IMR-90 (cell line): ENCODE results near the gene ABCA2. TPM values are rescaled to one million over a fixed set of nuclear protein-coding genes. Genes with fewer than 3 reads are reported as not detected.

ENCODE experiments used
- ATAC-seq: fragments of 200-7000 bp; cut with Tn5 transposase; 2 replicates; pipeline ENCODE4 v1.9.1; 2020; ENCODE audit warnings: low read depth, mild to moderate bottlenecking, moderate library complexity
- BruUV-seq: library from RNA; stranded (reverse); fragments of 400-500 nt; replicated peaks from 2 replicates; lab custom pipeline; 2021; lab: Mats Ljungman, UMichigan
- CTCF ChIA-PET: fragments of 300-600 bp; formaldehyde crosslinking; extraction: SDS; loops from one replicate; lab custom pipeline; 2021; ENCODE audit warnings: antibody characterized with exemption; lab: Yijun Ruan, JAX
- POLR2A ChIA-PET: fragments of 300-600 bp; sonication (Branson Sonifier 250); formaldehyde crosslinking; loops from one replicate; lab custom pipeline; 2022; ENCODE audit warnings: antibody characterized with exemption; ENCODE audit not compliant: unreplicated experiment; lab: Charles Lee
- DNase-seq: peaks from one replicate; pipeline ENCODE4 v3.0.0; 2013
- H2AFZ ChIP-seq: replicated peaks from 2 replicates; pipeline ENCODE3; 2013; ENCODE audit warnings: low read length, mild to moderate bottlenecking; ENCODE audit not compliant: poor library complexity
- H2AK5ac ChIP-seq: 2 replicates; pipeline ENCODE4 v1.6.1; 2013; ENCODE audit warnings: low read depth, low read length, inconsistent platforms
- H2AK9ac ChIP-seq: replicated peaks from 2 replicates; pipeline ENCODE3; 2013; ENCODE audit warnings: mild to moderate bottlenecking, low read depth, low read length, moderate library complexity; ENCODE audit not compliant: poor library complexity
- H2BK120ac ChIP-seq: 2 replicates; pipeline ENCODE4 v1.6.1; 2013; ENCODE audit warnings: low read depth, low read length, inconsistent platforms
- H2BK15ac ChIP-seq: 3 replicates; pipeline ENCODE4 v1.6.1; 2013; ENCODE audit warnings: low read depth, low read length, inconsistent platforms
- H2BK20ac ChIP-seq: 2 replicates; pipeline ENCODE4 v1.6.1; 2013; ENCODE audit warnings: low read depth, mild to moderate bottlenecking, inconsistent platforms, low read length, moderate library complexity
- H2BK5ac ChIP-seq: 2 replicates; pipeline ENCODE4 v1.6.1; 2013; ENCODE audit warnings: mild to moderate bottlenecking, low read depth, low read length, inconsistent platforms; ENCODE audit not compliant: poor library complexity, severe bottlenecking
- H3K14ac ChIP-seq: replicated peaks from 2 replicates; pipeline ENCODE4 v1.6.1; 2013; ENCODE audit warnings: low read depth, low read length, inconsistent platforms
- H3K18ac ChIP-seq: 2 replicates; pipeline ENCODE4 v1.6.1; 2013; ENCODE audit warnings: low read depth, low read length, control low read depth
- H3K23ac ChIP-seq: 2 replicates; pipeline ENCODE4 v1.6.1; 2013; ENCODE audit warnings: low read depth, low read length, inconsistent platforms
- H3K27ac ChIP-seq: 2 replicates; pipeline ENCODE4 v1.5.1; 2013; ENCODE audit warnings: mild to moderate bottlenecking, control low read depth, low read length; ENCODE audit not compliant: insufficient read depth
- H3K27me3 ChIP-seq: 2 replicates; pipeline ENCODE4 v1.6.1; 2013; ENCODE audit warnings: low read length; ENCODE audit not compliant: control insufficient read depth, insufficient read depth
- H3K36me3 ChIP-seq: 2 replicates; pipeline ENCODE4 v1.6.1; 2013; ENCODE audit warnings: low read length, mixed read lengths; ENCODE audit not compliant: control insufficient read depth, insufficient read depth
- H3K4ac ChIP-seq: 2 replicates; pipeline ENCODE4 v1.6.1; 2013; ENCODE audit warnings: low read depth, low read length, inconsistent platforms
- H3K4me1 ChIP-seq: 2 replicates; pipeline ENCODE4 v1.6.1; 2013; ENCODE audit warnings: low read length, mixed read lengths; ENCODE audit not compliant: control insufficient read depth, insufficient read depth
- H3K4me2 ChIP-seq: 2 replicates; pipeline ENCODE4 v1.6.1; 2013; ENCODE audit warnings: low read depth, mild to moderate bottlenecking, control low read depth, low read length, moderate library complexity
- H3K4me3 ChIP-seq: 2 replicates; pipeline ENCODE4 v1.5.1; 2013; ENCODE audit warnings: low read depth, mild to moderate bottlenecking, control low read depth, low read length, moderate library complexity; ENCODE audit not compliant: insufficient read depth
- H3K56ac ChIP-seq: 2 replicates; pipeline ENCODE4 v1.6.1; 2013; ENCODE audit warnings: low read length, inconsistent platforms; ENCODE audit not compliant: insufficient read depth; ENCODE audit errors: extremely low read depth
- H3K79me1 ChIP-seq, 2 experiments: 2 replicates each; pipeline ENCODE4 v1.6.1; 2013; ENCODE audit warnings: low read length in 2 of 2, inconsistent platforms in 1 of 2, low read depth in 1 of 2
- H3K9ac ChIP-seq: 2 replicates; pipeline ENCODE4 v1.6.1; 2013; ENCODE audit warnings: low read depth, low read length, control low read depth
- H3K9me1 ChIP-seq: 2 replicates; pipeline ENCODE4 v1.6.1; 2013; ENCODE audit warnings: low read length, inconsistent platforms; ENCODE audit not compliant: insufficient read depth
- H3K9me3 ChIP-seq: 2 replicates; pipeline ENCODE4 v1.6.1; 2013; ENCODE audit warnings: low read length; ENCODE audit not compliant: control insufficient read depth, insufficient read depth
- H4K20me1 ChIP-seq: 2 replicates; pipeline ENCODE4 v1.6.1; 2013; ENCODE audit warnings: low read length, inconsistent platforms; ENCODE audit not compliant: insufficient read depth
- H4K5ac ChIP-seq: 2 replicates; pipeline ENCODE4 v1.6.1; 2013; ENCODE audit warnings: mild to moderate bottlenecking, low read depth, low read length, control low read depth
- H4K8ac ChIP-seq, 2 experiments: 2 replicates each; pipeline ENCODE4 v1.6.1; 2013; ENCODE audit warnings: low read depth in 2 of 2, low read length in 2 of 2, control low read depth in 1 of 2, inconsistent platforms in 1 of 2
- H4K91ac ChIP-seq: 2 replicates; pipeline ENCODE4 v1.6.1; 2013; ENCODE audit warnings: low read depth, low read length, inconsistent platforms; ENCODE audit not compliant: insufficient read depth
- CEBPB ChIP-seq: IDR thresholded peaks from 2 replicates; pipeline ENCODE4 v1.6.1; 2012; ENCODE audit warnings: low read depth, low read length, improper control_type of control experiment
- CTCF ChIP-seq: conservative IDR thresholded peaks from 2 replicates; pipeline ENCODE4 v1.5.1; 2012; ENCODE audit warnings: mild to moderate bottlenecking, low read depth, low read length, improper control_type of control experiment
- ELK1 ChIP-seq: fragments of 150-350 bp; IDR thresholded peaks from 2 replicates; pipeline ENCODE4 v1.6.1; 2016; ENCODE audit warnings: low read depth, mild to moderate bottlenecking, low read length, moderate library complexity, borderline replicate concordance
- MAFK ChIP-seq: IDR thresholded peaks from 2 replicates; pipeline ENCODE4 v1.6.1; 2012; ENCODE audit warnings: low read depth, low read length, improper control_type of control experiment
- MXI1 ChIP-seq: IDR thresholded peaks from 2 replicates; pipeline ENCODE4 v1.6.1; 2012; ENCODE audit warnings: low read depth, mild to moderate bottlenecking, low read length, moderate library complexity, borderline replicate concordance
- POLR2A ChIP-seq: IDR thresholded peaks from 2 replicates; pipeline ENCODE4 v1.6.1; 2012; ENCODE audit warnings: mild to moderate bottlenecking, low read depth, low read length
- RFX5 ChIP-seq: IDR thresholded peaks from 2 replicates; pipeline ENCODE4 v1.8.0; 2012; ENCODE audit warnings: low read depth, mild to moderate bottlenecking, low read length, moderate library complexity
- USF2 ChIP-seq: fragments of 150-350 bp; IDR thresholded peaks from 2 replicates; pipeline ENCODE4 v1.6.1; 2017; ENCODE audit warnings: mild to moderate bottlenecking, antibody characterized with exemption, low read length, low read depth
- WGBS, 2 experiments: methylation state at CpG; one replicate each; pipeline versions ENCODE4 v1.1.5 to v1.1.7; 2013; ENCODE audit warnings: missing lambda C conversion rate in 2 of 2; ENCODE audit not compliant: insufficient read length in 1 of 2; ENCODE audit errors: extremely low coverage in 2 of 2; 5-methylcytosine and 5-hydroxymethylcytosine counted together
- dilution Hi-C: fragments of 300-500 bp; cut with HindIII; formaldehyde crosslinking; loops from one replicate; pipeline ENCODE4 v1.14.3; 2018; ENCODE audit warnings: low sequenced_read_pairs; ENCODE audit not compliant: unreplicated experiment
- in situ Hi-C: fragments of 300-500 bp; cut with MboI; formaldehyde crosslinking; loops from 3 replicates; pipeline ENCODE4 v1.14.3; 2019; ENCODE audit warnings: low sequenced_read_pairs, inconsistent platforms, mixed read lengths
- intact Hi-C: fragments of 100-400 bp; cut with micrococcal nuclease; formaldehyde crosslinking; loops from 2 replicates; pipeline ENCODE4 v1.10.0; 2022
- polyA plus RNA-seq, 3 experiments: library from polyadenylated mRNA; depleted of rRNA; stranded (reverse); fragments of >200 nt; gene quantifications; 2 replicates each; pipeline ENCODE4 v1.2.3, GENCODE V29; 2012; ENCODE audit warnings: low replicate concordance in 1 of 3
- total RNA-seq: library from RNA; depleted of rRNA; stranded (reverse); fragments of >200 nt; gene quantifications from 2 replicates; pipeline ENCODE4 v1.2.3, GENCODE V29; 2012

The ABCA2 gene
- total and polyA plus RNA-seq, 2 of the 4 experiments (the other 2 are of a cell fraction): 3.8 to 46.0 TPM

GRCh38 chr9:137017791-137018497 is 10.1 kb downstream of the ABCA2 start:
- no peak for TF ChIP-seq USF2
- no peak for TF ChIP-seq MXI1
- TF ChIP-seq POLR2A: no peak
- TF ChIP-seq CEBPB: no peak
- no peak for TF ChIP-seq MAFK
- TF ChIP-seq RFX5: no peak
- no peak for TF ChIP-seq CTCF
- no peak for TF ChIP-seq ELK1
- Histone ChIP-seq H3K9me3 (no peaks in the 10 kb centered on the region), H3K56ac (no peak overlapping the region), H3K18ac (no peak overlapping the region), H2BK20ac (no peak overlapping the region), H3K27me3 (no peaks in the 10 kb centered on the region), H3K79me1 (no peaks in the 10 kb centered on the region), H3K4me3 (no peak overlapping the region), H4K20me1 (no peaks in the 10 kb centered on the region; the same call in 1 of the 2 replicates), H3K9me1 (no peaks in the 10 kb centered on the region), H3K4ac (no peak overlapping the region), H3K27ac (no peak overlapping the region), H2BK15ac (no peak overlapping the region), H3K4me2 (no peak overlapping the region), H4K91ac (no peak overlapping the region), H3K4me1 (no peaks in the 10 kb centered on the region), H2AFZ (no peak overlapping the region), H3K9ac (no peak overlapping the region), H2BK120ac (no peak overlapping the region), H4K8ac (no peak overlapping the region), H3K23ac (no peak overlapping the region), H3K14ac (no peak overlapping the region), H3K36me3 (peaks cover 30% of the 10 kb centered on the region; the same call in 1 of the 2 replicates), H4K5ac (no peak overlapping the region), H2BK5ac (no peak overlapping the region), H2AK5ac (no peak overlapping the region), H2AK9ac (no peak overlapping the region)
- dilution Hi-C loops: no loop called here
- in situ Hi-C loops: no loop called here
- WGBS, 2 experiments: 95% methylated on average over 11 of the region's 45 CpGs; no CpG with 5 or more reads in 1 of the 2 experiments
- no TSS peak for BruUV-seq
- intact Hi-C loops: no loop called here
- CTCF ChIA-PET: no interaction called here
- ATAC-seq: no peak
- DNase-seq: no peak
- POLR2A ChIA-PET: no interaction called here
